ENCODE results near the gene CALHM5.
A peak's percentile ranks its signal among the peaks of the same experiment; 100 is the strongest.

Gene CALHM5

DNA sequence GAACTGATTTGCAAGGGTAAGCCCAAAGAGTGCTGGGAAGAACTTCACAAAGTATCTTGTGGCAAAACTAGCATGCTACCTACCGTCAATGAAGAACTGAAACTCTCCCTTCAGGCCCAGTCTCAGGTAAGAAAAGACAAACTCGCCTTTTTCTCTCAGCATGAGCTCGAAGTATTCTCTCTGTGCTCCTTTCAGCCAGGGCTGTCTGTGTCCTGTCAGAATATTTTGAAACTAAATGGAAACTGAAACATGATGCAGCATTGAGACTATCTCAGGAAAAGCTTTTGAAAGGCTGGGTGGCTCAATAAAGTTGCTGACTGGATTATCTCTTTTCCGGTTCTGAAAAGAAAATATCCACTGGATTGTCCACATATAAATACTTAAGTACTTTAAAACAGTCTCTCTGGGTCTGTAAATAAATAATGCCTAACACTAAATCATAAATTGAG is 696 bp downstream of the CALHM5 start:
- no peak for DNase-seq

- no peak for DNase-seq
These were observed 1.3 kb downstream of the CALHM5 start for GRCh38 chr6:116512734-116513133.

DNA sequence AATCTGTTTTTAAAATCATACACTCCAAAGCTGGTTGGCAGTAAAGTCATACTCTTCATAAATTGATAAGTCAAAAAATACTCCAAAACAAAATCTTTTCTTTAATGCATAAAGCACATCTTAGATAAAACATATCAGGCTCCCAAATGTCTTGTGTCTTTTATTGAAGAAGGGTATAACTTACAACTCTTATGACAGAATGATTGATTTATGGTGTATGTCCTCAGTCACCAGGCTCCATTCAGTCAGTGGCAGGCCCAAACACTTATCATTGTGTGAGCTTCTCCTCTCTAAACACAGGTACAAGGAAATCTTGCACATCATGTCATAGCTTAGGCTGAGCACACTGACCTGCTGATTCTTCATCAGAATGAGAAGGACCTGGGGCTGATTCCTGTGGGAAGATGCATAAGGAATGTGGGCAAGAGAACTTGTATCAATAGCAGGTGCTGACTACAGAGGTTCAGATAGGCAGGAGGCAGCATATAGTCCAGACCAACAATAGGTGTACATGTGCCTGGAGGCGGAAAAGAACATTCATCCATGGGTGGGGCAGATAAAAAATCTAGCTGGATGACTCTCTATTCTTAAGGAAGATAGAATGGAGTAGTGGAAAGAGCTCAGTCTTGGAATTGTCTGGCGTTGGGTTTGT is 1.9 kb downstream of the CALHM5 start:
- DNase-seq = no peak

DNA sequence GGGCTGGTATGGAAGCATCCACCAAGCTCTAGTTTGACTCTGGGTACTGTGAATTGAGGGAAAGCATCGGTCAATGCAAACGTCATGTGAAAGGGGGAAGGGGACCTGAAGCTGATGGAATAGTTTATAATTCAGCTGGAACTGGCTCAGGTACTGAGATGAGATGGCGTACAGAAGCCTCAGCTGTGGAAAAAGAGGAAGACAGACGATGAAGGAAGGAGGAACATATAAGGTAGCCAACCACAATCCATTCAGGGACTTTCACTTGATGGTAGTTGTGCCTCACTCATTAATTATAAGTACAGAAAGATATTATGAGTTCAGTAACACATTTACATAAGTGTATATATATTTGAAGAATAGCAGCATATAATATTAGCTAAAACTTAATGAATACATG is 2.7 kb downstream of the CALHM5 start:
- no peak for DNase-seq

- no peak for DNase-seq
These were observed 3.7 kb downstream of the CALHM5 start for GRCh38 chr6:116515141-116515540.

DNA sequence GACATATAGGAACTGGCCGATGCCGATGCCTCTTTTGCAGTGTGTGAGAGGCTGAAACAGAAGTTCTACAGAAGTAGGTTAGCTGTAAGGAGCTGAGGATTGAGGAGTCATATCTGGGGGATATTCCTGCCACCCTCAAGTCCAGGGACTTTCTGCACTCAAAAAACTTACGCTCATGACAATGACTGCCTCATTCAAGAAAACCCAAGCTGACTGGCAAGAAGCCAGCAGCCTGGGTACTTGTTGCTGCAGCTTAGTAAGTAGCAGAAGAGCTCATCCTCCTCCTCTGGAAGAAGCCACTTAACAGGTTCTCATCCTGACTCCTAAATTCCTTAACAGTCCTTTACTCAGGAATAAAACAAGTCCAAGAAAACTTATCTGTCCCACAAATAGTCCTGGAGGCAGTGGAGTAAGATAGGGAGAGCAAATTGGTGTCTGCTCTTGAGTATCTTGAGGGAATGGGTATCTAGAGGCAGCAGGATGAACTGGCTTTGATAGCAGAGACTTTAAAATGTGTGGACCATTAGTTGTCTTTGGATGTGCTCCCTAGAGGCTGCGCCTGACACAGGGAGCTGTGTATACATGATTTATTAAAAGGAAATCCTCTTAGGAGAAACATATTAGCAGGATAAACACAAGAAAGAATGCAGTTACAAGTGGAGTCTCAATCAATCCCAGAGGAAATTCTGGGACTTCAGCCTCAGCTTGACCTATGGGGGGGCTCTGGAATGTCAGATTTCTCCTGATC is 7.4 kb downstream of the CALHM5 start:
- no peak for DNase-seq

GRCh38 chr6:116522896-116523295 is 11.5 kb downstream of the CALHM5 start:
- no peak for DNase-seq

GRCh38 chr6:116524236-116524635 is 12.8 kb downstream of the CALHM5 start:
- no peak for DNase-seq

- DNase-seq = no peak
These were observed 16.7 kb downstream of the CALHM5 start for GRCh38 chr6:116528133-116528532.

- peak; percentile 51 for DNase-seq
These were observed 17.3 kb downstream of the CALHM5 start for GRCh38 chr6:116528780-116529179.

DNA sequence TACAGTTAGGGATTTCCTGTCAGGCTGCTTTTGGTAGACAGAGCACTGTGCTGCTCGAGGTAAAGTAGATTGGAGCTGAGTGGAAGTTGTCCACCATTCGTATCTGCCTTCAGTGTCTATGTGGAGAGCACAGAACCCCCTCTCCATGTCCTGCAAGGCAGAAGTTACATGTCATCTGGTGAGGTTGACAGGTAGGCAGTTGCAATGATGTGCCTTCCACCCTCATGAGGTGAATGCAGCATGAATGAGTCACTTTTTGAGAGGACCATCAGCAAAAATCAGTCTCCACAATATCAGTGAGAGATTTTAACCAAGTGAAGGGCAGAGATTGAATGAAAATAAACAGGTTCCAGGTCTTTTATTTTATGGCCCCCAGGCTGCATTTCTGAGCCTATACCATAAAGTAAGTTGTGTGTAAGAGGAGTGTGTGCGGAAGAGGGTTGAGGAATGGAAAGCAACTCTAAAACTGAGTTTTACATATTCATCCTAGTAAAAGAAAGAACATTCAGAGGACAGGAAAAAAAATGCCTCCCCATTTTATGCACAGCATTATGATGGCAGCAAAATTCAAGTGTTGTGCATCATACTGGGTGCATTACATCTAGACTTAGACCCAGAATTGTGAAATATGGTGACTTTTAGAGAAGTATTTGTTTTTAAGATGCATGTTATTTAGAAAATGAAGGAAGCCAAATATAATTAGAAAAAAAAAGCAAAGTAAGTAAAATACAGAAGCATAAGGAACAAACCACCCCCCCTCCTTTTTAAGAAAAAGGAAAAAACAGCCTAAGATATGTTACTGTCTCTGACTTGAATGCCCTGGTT is 18.2 kb downstream of the CALHM5 start:
- no peak for DNase-seq

DNA sequence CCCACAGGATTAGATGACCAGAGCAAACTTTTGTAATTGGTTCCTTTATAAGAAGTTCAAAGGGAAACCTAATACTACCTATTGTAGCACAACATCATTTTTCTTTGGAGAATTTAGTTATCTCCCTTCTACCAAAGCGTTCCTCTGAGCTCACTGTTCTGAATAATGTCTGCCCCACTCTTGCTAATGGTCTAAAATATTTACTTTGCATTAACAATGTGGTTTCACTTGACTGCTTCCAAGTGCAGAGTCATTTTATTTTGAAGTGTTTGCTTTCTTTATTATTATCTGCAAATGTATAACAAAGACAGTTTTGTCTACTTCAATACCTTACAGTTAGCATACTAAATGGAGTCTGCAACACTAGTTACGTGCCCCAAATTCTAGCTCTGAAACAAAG is 19.0 kb downstream of the CALHM5 start:
- DNase-seq = peak; percentile 31

DNA sequence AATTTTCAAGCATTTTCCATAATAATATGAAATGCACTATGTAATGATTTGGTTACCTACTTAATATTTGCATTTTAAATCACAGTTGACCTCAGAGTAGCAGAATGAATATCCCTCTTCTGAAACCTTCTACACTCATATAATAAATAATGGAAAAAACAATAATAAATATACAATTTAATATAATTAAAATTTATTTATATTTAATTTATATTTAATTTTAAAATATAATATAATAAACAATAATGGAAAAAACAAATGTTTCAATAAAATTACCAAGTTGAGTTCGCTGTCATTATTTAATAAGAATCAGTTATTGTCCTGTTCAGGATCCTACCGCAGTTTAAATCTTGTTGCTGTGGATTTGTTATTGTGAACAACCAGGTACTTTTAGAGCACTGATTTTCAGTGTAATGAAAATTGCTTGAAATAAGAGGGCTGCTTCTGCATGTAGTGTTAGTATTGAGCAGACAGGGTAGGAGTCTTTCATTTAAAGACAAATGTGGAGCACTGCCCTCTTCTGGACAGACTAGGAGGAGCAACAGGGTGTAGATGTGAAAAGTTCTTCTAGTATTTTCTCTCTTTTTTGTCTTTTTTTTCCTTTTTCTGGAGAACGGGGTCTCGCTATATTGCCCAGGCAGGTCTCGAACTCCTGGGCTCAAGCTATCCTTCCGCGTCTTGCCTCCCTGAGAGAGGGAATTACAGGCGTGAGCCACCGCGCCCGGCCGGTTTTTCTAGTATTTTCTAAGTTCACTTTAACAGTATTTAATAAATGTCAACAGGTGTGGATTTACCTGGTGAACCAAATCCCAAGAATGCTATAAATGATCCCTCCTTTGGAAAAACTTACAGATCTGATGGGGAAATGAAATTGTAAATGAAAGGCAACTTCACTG is 20.5 kb downstream of the CALHM5 start:
- DNase-seq = peak; percentile 64

DNA sequence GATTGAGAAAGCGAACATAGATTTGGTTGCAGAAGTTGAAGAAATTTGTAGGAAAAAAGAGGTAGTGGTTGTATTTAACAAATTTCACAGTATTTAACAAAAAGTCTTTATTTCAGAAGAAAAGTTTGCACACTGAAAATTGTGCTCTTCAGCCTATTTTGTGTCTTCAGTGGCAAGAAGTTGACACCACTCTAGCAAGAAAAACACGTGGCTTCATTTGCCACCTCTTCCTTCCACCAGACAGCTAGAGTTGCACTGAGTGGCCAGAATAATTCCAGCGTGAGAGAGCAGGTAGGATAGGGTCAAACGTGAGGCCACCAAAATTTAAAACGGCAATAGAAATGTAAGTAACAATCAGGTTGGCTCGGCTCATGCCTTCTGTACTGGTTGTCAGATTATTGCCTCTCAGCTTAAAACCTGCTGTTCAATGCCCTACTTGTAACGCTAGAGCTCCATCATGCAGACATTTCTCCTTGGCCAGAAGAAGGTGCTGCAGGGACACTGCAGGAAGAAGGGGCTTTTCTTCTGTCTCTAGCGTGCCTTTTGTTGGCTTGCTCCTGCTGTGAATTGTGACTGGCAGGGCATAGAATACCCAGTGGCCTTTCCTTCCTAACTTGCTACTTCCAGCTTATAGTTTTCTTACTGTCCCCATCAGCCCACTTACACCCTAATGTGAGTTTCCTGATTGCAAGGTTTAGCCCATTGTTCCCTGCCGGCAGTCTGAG is 22.0 kb downstream of the CALHM5 start:
- no peak for DNase-seq

GRCh38 chr6:116535109-116535508 is 23.7 kb downstream of the CALHM5 start:
- DNase-seq = no peak

GRCh38 chr6:116536216-116536621 is 24.8 kb downstream of the CALHM5 start:
- DNase-seq = peak; percentile 72

DNA sequence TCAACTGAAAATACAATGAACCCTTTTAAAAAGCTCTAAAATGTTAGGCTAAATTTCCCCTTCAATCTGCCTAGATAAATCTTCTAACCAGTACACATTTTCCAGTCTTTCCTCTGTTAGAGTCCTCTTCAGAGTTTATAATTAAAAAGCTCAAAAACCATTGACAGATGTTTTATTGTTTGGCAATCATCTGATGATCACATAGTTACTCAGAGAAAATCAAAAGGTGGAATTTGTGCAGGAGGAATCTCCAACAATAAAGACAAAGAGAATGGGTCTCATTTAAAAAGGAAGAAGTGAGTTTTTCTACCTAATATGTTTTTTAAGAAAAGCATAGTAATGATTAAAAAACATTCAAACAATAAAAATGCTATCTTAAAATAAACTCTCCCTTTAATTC is 31.0 kb downstream of the CALHM5 start:
- DNase-seq = no peak

GRCh38 chr6:116543149-116543548 is 31.7 kb downstream of the CALHM5 start:
- no peak for DNase-seq

- DNase-seq = no peak
These were observed 34.2 kb downstream of the CALHM5 start, which contains the start of gene TRAPPC3L for GRCh38 chr6:116545651-116546050. TRAPPC3L (minus strand) TSS chr6:116545684; CDS start chr6:116545514, 170 bp downstream.

DNA sequence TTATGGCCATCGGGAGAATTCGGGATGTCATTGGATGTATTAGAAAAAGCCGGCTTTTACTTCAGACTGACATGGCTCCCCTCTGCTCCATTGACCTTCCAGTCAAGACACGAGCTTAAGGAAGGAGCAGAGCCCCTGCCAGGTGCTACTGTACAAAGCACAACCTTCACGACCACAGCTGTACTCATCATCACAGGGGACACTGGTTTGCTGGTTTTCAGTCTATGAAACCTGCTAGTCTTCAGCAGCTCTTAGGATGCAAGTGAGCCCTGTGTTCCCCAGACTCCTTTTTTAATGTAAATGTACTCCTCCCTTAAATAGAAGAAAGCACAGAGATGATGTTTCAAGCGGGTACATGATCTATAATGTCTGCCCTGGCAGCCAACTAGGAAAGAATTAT is 35.9 kb downstream of the CALHM5 start:
- DNase-seq = no peak

DNA sequence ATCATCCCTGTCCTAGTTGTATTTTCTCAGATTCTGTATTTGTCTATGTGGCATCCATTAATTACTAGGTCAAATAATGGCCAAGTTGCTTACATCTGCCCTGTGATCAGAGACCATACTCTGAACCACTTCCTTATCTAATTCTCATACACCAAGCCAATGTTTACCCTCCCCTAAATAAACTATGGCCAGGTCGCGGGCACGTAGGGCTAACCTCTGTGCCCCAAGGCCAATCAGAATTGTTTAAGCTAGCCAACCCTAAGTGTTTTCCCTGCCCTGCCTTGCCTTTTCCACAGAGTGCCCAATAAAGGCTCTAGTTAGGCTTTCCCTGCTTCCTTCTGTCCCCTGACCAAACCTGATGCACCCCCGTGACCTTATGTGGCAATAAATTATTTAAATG is 39.4 kb downstream of the CALHM5 start:
- no peak for DNase-seq

DNA sequence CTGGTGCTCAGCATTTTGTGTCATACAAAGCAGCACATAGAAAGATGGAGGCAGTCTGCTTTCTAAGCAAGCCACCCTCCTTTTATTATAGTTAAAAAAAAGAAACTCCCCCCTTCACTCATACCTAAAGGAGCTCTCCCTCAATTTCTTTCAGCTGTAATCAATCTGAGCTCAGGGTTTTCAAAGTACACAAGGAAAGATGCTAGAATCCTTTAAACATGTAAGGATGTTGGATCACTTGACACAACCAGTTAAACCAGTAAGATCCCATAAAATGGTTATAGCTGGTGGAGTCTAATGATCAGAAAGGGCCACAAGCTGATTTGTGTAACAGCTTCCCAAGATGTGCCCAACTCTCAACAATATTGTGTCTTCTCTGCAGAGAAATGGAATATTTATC is 42.0 kb downstream of the CALHM5 start, which contains the start of gene CALHM4:
CALHM4 (plus strand) TSS at position 301 of the 400 bp plus-strand sequence; CDS start at position 344, 43 bp downstream.
- DNase-seq = no peak
